NCI-H510A treated with DMSO at 0.1 percent for 48 hours (cell line): ENCODE measurements around the gene CAMTA1.

Experiments used
- DNase-seq: peaks from one replicate; lab custom pipeline; 2025; lab: John Stamatoyannopoulos, UW

CAMTA1 gene

GRCh38 chr1:6873298-6874015, 88.2 kb downstream of the CAMTA1 start:
- DNase-seq, result no peak

- DNase-seq, result no peak
Measured at GRCh38 chr1:6874298-6874697, 89.0 kb downstream of the CAMTA1 start.

GRCh38 chr1:6880951-6881690, 95.9 kb downstream of the CAMTA1 start:
- DNase-seq, result no peak

- DNase-seq, result no peak
Measured at GRCh38 chr1:6882414-6882813, 97.2 kb downstream of the CAMTA1 start.

GRCh38 chr1:6884652-6885153, 99.4 kb downstream of the CAMTA1 start:
- DNase-seq, result no peak

GRCh38 chr1:6885426-6885825, 100.2 kb downstream of the CAMTA1 start:
- no peak for DNase-seq

GRCh38 chr1:6886523-6886922, 101.3 kb downstream of the CAMTA1 start:
- no peak for DNase-seq

- no peak for DNase-seq
Measured at GRCh38 chr1:6888268-6888667, 103.0 kb downstream of the CAMTA1 start.

GRCh38 chr1:6888870-6889269, 103.6 kb downstream of the CAMTA1 start:
- no peak for DNase-seq

GRCh38 chr1:6889875-6890480, 104.7 kb downstream of the CAMTA1 start:
- peak; percentile 64 for DNase-seq

GRCh38 chr1:6890686-6891085, 105.4 kb downstream of the CAMTA1 start:
- no peak for DNase-seq

- DNase-seq, result no peak
Measured at GRCh38 chr1:6891781-6892579, 106.7 kb downstream of the CAMTA1 start.

GRCh38 chr1:6893388-6893787, 108.1 kb downstream of the CAMTA1 start:
- DNase-seq, result no peak

GRCh38 chr1:6897138-6897537, 111.9 kb downstream of the CAMTA1 start:
- no peak for DNase-seq

GRCh38 chr1:6898974-6899539, 113.8 kb downstream of the CAMTA1 start:
- DNase-seq, result no peak

GRCh38 chr1:6899621-6900020, 114.4 kb downstream of the CAMTA1 start:
- DNase-seq, result peak; percentile 84

GRCh38 chr1:6902153-6902552, 116.9 kb downstream of the CAMTA1 start:
- no peak for DNase-seq

- no peak for DNase-seq
Measured at GRCh38 chr1:6904476-6905170, 119.4 kb downstream of the CAMTA1 start.

GRCh38 chr1:6905331-6905730, 120.1 kb downstream of the CAMTA1 start:
- DNase-seq, result no peak

GRCh38 chr1:6905790-6906189, 120.5 kb downstream of the CAMTA1 start:
- no peak for DNase-seq

- no peak for DNase-seq
Measured at GRCh38 chr1:6906783-6907182, 121.5 kb downstream of the CAMTA1 start.
